Caco-2 (cell line): ENCODE measurements around the gene ERC2. TPM values are rescaled to one million over a fixed set of nuclear protein-coding genes. Genes with fewer than 3 reads are reported as not detected.

Source experiments
- BruUV-seq: library from RNA; stranded (reverse); fragments of 400-500 nt; replicated peaks from 2 replicates; lab custom pipeline; 2021; lab: Mats Ljungman, UMichigan
- CTCF ChIA-PET: fragments of 300-600 bp; sonication (Branson Sonifier 250); formaldehyde crosslinking; loops from one replicate; lab custom pipeline; 2022; ENCODE audit warnings: antibody characterized with exemption; lab: Charles Lee
- POLR2A ChIA-PET: fragments of 300-600 bp; sonication (Branson Sonifier 250); formaldehyde crosslinking; loops from one replicate; lab custom pipeline; 2022; ENCODE audit warnings: antibody characterized with exemption; lab: Charles Lee
- DNase-seq, 2 experiments: peaks; one replicate each; pipeline versions ENCODE4 v3.0.0 to v3.0.0-alpha.2; 2020 to 2022
- H3K27me3 ChIP-seq: replicated peaks from 2 replicates; pipeline ENCODE4 v1.6.0; 2011; ENCODE audit warnings: low read length; ENCODE audit not compliant: control insufficient read depth, insufficient read depth
- H3K36me3 ChIP-seq: 2 replicates; pipeline ENCODE4 v1.5.1; 2011; ENCODE audit warnings: low read length; ENCODE audit not compliant: control insufficient read depth, insufficient read depth
- H3K4me1 ChIP-seq: fragments of 250-450 bp; sonication (Bioruptor Pico); 2 replicates; pipeline ENCODE4 v1.5.1; 2020; ENCODE audit warnings: mild to moderate bottlenecking
- H3K4me3 ChIP-seq: 2 replicates; pipeline ENCODE4 v1.5.1; 2011; ENCODE audit warnings: low read depth, mild to moderate bottlenecking, control low read depth, low read length
- H3K9me3 ChIP-seq: fragments of 250-450 bp; sonication (Bioruptor Pico); 2 replicates; pipeline ENCODE4 v1.5.1; 2020; ENCODE audit warnings: mild to moderate bottlenecking, moderate library complexity
- H3K27ac Mint-ChIP-seq: one replicate; pipeline ENCODE4 v1.8.0; 2022; ENCODE audit warnings: mixed read lengths; ENCODE audit not compliant: unreplicated experiment
- H3K27me3 Mint-ChIP-seq: one replicate; pipeline ENCODE4 v1.8.0; 2022; ENCODE audit warnings: mixed read lengths; ENCODE audit not compliant: insufficient read depth, unreplicated experiment
- H3K36me3 Mint-ChIP-seq: one replicate; pipeline ENCODE4 v1.8.0; 2022; ENCODE audit warnings: mild to moderate bottlenecking, mixed read lengths; ENCODE audit not compliant: insufficient read depth, unreplicated experiment
- H3K4me1 Mint-ChIP-seq: one replicate; pipeline ENCODE4 v1.8.0; 2022; ENCODE audit warnings: low read depth, mixed read lengths; ENCODE audit not compliant: unreplicated experiment
- H3K4me3 Mint-ChIP-seq: one replicate; pipeline ENCODE4 v1.8.0; 2022; ENCODE audit warnings: mild to moderate bottlenecking, moderate library complexity, mixed read lengths; ENCODE audit not compliant: unreplicated experiment
- H3K9me3 Mint-ChIP-seq: one replicate; pipeline ENCODE4 v1.8.0; 2022; ENCODE audit warnings: mixed read lengths; ENCODE audit not compliant: unreplicated experiment
- CTCF ChIP-seq, 2 experiments: fragments of 200-600 bp in 1 of 2; IDR thresholded peaks; 1 replicate in 1 of 2; 2 replicates in 1 of 2; pipeline versions ENCODE4 v1.5.1 to v1.8.0; 2011 to 2022; ENCODE audit warnings: antibody characterized with exemption in 1 of 2, control low read depth in 1 of 2, inconsistent platforms in 1 of 2, low read depth in 1 of 2, low read length in 1 of 2, mild to moderate bottlenecking in 1 of 2, moderate library complexity in 1 of 2; ENCODE audit not compliant: insufficient read depth in 1 of 2, severe bottlenecking in 1 of 2, unreplicated experiment in 1 of 2
- intact Hi-C: fragments of 100-400 bp; cut with micrococcal nuclease; formaldehyde crosslinking; loops from one replicate; pipeline ENCODE4 v1.10.0; 2022; ENCODE audit not compliant: unreplicated experiment
- total RNA-seq: library from RNA; stranded (reverse); gene quantifications from 2 replicates; pipeline ENCODE4 v1.2.3, GENCODE V29; 2022

The ERC2 gene
- total RNA-seq, 1 experiment from 2014 or later = 0.54 TPM

- intact Hi-C loops = no loop called here
- POLR2A ChIA-PET = no interaction called here
- TF ChIP-seq CTCF (IDR thresholded peaks at IDR 0.05; ENCODE audit: insufficient read depth in 1 of 2, low read depth in 1 of 2, low read length in 1 of 2, severe bottlenecking in 1 of 2, unreplicated experiment in 1 of 2) = no peak
- H3K4me3 ChIP-seq = no peak overlapping the region
- H3K9me3 ChIP-seq = no peaks in the 10 kb centered on the region
- no peaks in the 10 kb centered on the region for H3K4me1 Mint-ChIP-seq
- H3K4me1 ChIP-seq = no peaks in the 10 kb centered on the region
- CTCF ChIA-PET = interaction anchor here (1.4 kb wide), 1 partner anchor 155 kb away, joined by 3 read pairs; no protein-coding TSS in a partner anchor
- H3K27me3 Mint-ChIP-seq = no peaks in the 10 kb centered on the region
- no peak for DNase-seq
- no peaks in the 10 kb centered on the region for H3K9me3 Mint-ChIP-seq
- H3K4me3 Mint-ChIP-seq = no peak overlapping the region
- H3K36me3 Mint-ChIP-seq = no peaks in the 10 kb centered on the region
- BruUV-seq = no TSS peak
- H3K27me3 ChIP-seq = no peaks in the 10 kb centered on the region
- no peak overlapping the region for H3K27ac Mint-ChIP-seq
- H3K36me3 ChIP-seq = no peaks in the 10 kb centered on the region
These were observed 129.0 kb downstream of the ERC2 start for GRCh38 chr3:56339244-56339643.

- DNase-seq = no peak
- H3K36me3 Mint-ChIP-seq = no peaks in the 10 kb centered on the region
- no peaks in the 10 kb centered on the region for H3K4me1 Mint-ChIP-seq
- H3K9me3 Mint-ChIP-seq = no peaks in the 10 kb centered on the region
- ChIA-PET CTCF (no interaction called here), POLR2A (no interaction called here)
- Histone ChIP-seq H3K27me3 (no peaks in the 10 kb centered on the region), H3K4me1 (no peaks in the 10 kb centered on the region), H3K9me3 (no peaks in the 10 kb centered on the region), H3K36me3 (no peaks in the 10 kb centered on the region), H3K4me3 (no peak overlapping the region)
- peaks cover 12% of the 10 kb centered on the region for H3K27me3 Mint-ChIP-seq
- no TSS peak for BruUV-seq
- TF ChIP-seq CTCF (IDR thresholded peaks at IDR 0.05; ENCODE audit: insufficient read depth in 1 of 2, low read depth in 1 of 2, low read length in 1 of 2, severe bottlenecking in 1 of 2, unreplicated experiment in 1 of 2) = no peak
- H3K4me3 Mint-ChIP-seq = no peak overlapping the region
- intact Hi-C loops = no loop called here
- no peak overlapping the region for H3K27ac Mint-ChIP-seq
These were observed 132.2 kb downstream of the ERC2 start for GRCh38 chr3:56336023-56336422.

- Mint-ChIP-seq H3K9me3 (no peaks in the 10 kb centered on the region), H3K4me1 (no peaks in the 10 kb centered on the region), H3K27ac (no peak overlapping the region), H3K4me3 (no peak overlapping the region), H3K27me3 (peaks cover 15% of the 10 kb centered on the region), H3K36me3 (no peaks in the 10 kb centered on the region)
- TF ChIP-seq CTCF (IDR thresholded peaks at IDR 0.05; ENCODE audit: insufficient read depth in 1 of 2, low read depth in 1 of 2, low read length in 1 of 2, severe bottlenecking in 1 of 2, unreplicated experiment in 1 of 2) = no peak
- Histone ChIP-seq H3K36me3 (no peaks in the 10 kb centered on the region), H3K4me3 (no peak overlapping the region), H3K4me1 (no peaks in the 10 kb centered on the region), H3K9me3 (no peaks in the 10 kb centered on the region), H3K27me3 (no peaks in the 10 kb centered on the region)
- intact Hi-C loops = no loop called here
- DNase-seq = no peak
- ChIA-PET POLR2A (interaction anchor here (0.6 kb wide), 1 partner anchor 233 kb away, joined by 4 read pairs; the partner anchor contains the start of gene CCDC66), CTCF (no interaction called here)
- no TSS peak for BruUV-seq
These were observed 143.8 kb downstream of the ERC2 start for GRCh38 chr3:56324473-56324872.
